OCI-M2 (cell line): Measurements from ENCODE around the gene TXNRD3.
"Not testable (repeated sequence)": the region's sequence is repeated elsewhere in the genome, so short reads cannot be mapped to it uniquely, and the experiment has no call there.

ENCODE experiments used
- DNase-seq: peaks from one replicate; lab custom pipeline; 2025; ENCODE audit not compliant: unreplicated experiment; lab: John Stamatoyannopoulos, UW

The TXNRD3 gene

GRCh38 chr3:126649556-126650092, 5.3 kb downstream of the TXNRD3 start:
- no peak for DNase-seq

DNA sequence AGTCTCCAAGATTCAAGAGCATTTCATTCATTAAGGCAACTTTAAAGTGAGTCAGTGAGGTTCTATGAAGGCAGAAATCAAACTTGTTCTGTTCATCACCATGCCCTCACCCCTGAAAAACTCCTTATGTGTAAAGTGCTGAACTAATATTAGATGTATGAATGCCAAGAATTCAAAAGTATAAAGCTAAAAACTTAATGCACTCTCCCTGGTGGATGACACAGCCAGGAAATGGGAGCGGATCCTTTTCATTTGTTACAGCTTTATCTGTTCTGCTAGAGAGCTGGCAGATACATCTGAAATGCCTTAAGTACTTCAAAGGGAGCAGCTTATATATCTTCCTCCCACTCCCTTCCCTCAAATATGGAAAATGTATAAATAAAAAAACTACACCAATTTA, 8.2 kb downstream of the TXNRD3 start:
- no peak for DNase-seq

GRCh38 chr3:126644615-126645014, 10.3 kb downstream of the TXNRD3 start:
- DNase-seq = no peak

GRCh38 chr3:126638790-126639189, 16.1 kb downstream of the TXNRD3 start:
- DNase-seq = no peak

DNA sequence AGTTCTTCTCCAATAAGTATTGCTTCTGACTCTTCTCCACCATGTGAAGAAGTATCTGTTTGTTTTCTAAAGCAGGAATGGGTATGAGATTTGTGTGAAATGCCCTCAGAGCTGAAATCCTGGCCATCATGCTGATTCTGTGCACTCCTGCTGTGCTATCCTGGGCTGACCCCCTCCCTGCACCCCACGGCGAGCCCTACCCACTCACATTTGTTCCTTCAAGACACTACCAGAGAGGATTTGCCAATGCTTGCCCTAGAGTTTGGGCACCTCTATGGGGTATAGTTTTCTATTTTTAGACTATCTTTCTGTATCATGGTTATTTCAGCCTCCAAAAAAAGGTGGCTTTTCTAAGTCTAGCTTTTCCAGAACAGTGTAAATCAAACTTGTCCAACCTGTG, 18.5 kb downstream of the TXNRD3 start:
- no peak for DNase-seq

DNA sequence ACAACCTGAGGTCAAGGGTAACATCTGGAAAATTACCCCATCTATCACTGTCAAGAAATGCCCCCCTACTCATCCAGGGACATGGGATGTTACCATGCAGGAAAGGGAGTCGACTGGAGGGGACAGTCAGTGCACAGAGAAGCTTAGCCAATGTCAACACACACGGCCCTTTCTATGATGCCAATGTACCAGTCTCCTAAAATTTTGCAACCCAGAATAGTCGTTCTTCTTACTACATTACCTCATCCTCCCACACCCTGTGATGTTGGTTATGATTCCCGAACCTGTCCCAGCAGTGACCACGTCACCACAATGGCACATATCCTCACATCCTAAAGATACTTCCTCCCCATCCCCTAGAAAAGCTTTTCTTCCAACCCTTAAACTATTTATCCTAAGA, 20.1 kb downstream of the TXNRD3 start:
- no peak for DNase-seq

GRCh38 chr3:126630020-126630419, 24.9 kb downstream of the TXNRD3 start:
- no peak for DNase-seq

- DNase-seq = not testable (repeated sequence)
Measured at GRCh38 chr3:126625735-126626134, 29.2 kb downstream of the TXNRD3 start.

DNA sequence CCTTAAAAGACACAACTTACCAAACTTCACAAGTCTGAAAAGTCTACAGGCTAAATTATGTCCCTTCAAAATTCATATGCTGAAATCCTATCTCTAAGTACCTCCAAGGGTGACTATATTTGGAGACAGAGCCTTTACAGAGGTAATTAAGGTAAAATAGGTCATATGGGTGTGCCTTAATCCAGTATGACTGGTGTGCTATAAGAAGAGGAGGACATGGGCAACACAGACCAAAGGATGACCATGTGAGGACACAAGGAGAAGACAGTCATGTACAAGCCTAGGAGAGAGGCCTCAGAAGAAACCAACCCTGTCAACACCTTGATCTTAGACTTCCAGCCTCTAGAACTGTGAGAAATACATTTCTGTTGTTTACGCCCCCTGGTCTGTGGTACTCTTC, 32.2 kb downstream of the TXNRD3 start:
- no peak for DNase-seq

DNA sequence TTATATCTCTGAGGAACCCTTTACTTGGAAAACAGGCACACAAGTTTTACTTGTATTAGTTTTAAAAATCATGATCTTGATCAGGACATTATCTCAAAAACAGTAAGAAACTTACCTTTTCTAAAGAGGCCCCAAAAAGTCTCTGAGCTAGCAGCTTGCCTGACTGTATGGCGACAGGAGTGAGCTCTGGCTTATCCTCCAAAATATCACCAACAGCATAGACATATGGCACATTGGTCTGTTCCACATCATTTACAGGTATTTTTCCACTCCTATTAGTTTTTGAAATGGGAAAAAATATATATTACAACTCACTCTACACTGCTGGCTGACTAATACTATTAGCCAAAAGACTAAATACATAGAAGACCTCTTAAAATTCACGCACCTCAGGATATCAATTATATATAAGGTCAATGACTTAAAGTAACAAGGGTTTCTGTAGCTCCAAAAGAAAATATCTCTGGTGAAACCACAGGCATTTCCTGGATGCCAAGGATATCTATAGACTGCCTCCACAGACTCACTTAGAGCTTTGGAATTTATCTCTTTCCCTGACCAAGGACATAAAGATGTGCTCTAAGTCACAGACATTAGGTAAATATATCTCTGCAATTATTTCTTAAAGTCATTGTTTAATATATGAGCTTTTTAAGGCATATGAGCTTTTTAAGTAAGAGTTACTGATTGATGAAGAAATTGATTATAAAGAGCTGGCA, 33.1 kb downstream of the TXNRD3 start:
- DNase-seq = no peak

- DNase-seq = no peak
Measured at GRCh38 chr3:126621171-126621570, 33.8 kb downstream of the TXNRD3 start.

DNA sequence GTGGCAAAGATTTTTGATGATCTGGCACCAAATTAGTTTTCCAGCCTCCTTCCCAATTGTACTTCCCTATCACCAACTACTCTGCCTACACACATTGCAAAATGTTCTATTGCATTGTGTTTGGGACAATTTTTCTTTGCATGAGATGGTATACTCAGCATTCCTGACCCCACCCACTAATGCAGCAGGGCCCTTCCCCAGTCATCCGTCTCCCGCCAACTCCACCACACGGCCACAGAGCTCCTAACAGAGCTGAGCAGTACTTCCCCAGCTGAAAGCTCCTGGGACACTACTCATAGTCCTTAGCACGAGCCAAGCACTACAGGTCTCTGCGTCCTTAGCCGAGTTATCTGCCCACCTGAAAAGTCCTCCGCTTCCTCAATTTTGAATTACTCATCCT, 34.2 kb downstream of the TXNRD3 start:
- no peak for DNase-seq

GRCh38 chr3:126618760-126619159, 36.2 kb downstream of the TXNRD3 start:
- DNase-seq = no peak

- no peak for DNase-seq
Measured at GRCh38 chr3:126618021-126618420, 36.9 kb downstream of the TXNRD3 start.

DNA sequence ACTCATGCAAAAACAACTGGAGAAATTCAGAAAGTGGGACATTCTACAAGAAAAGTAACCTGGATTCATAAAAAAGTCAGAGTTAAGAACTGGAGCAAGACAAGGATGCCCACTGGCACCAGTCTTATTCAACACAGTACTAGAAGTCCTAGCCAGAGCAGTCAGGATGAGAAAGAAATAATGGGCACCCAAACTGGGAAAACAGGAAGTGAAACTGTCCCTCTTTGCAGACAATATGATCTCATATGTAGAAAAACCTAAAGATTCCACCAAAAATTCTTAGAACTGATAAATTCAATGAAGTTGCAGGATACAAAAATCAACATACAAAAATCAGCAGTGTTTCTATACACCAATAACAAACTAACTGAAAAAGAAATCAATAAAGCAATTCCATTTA, 37.4 kb downstream of the TXNRD3 start:
- DNase-seq = no peak

- DNase-seq = no peak
Measured at GRCh38 chr3:126616931-126617330, 38.0 kb downstream of the TXNRD3 start.

DNA sequence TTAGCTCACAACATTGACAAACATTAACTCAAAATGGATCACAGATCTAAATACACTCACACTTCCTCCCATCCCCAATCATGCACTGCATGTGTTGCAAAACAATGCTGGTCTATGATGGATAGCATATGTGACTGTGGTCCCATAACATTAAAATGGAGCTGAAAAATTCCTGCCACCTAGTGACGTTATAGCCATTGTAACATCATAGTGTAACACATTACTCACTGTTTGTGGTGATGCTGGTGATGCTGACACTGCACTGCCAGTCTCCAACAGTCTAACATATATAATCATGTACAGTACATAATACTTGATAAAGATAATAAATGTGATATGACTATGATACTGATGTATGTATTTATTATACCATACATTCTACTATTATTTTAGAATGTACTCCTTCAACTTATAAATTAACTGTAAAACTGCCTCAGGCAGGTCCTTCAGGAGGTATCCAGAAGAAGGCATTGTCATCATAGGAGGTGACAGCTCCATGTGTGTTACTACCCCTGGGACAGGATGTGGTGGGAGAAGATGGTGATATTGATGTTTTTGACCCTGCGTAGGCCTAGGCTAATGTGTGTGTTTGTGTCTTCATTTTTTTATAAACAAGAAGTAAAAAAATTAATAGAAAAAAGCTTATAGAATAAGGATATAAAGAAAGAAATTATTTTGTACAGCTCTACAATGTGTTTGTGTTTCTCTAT, 41.3 kb downstream of the TXNRD3 start:
- DNase-seq = no peak

DNA sequence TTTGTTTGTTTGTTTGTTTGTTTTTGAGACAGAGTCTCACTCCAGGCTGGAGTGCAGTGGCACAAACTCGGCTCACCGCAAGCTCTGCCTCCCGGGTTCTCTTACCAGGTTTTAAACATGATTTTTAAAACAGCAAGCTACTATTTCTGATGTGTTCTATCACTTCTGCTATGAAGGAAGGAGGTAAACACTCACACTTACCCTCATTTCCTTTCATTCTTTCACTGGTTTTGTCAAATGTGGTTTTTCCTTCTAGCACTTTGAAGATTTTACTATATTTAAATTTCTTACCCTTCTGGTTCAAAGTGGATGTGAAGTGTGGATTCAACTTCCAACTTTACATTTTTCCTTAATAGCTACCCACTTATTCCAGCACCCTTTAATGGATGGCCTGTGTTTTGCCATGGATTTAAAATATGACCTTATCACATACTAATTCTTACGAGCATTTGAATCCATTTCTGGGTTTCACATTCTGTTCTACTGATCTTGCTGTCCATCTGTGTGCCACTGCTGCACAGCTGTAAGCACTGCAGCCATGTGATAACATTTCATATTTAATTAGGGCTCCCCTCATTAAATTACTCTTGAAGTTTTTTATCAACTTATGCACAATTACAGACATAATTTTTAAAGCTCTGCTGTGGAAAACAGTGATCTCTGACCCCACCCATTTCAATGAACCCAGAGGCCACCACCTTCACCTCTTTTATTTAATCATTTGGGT, 42.3 kb downstream of the TXNRD3 start:
- DNase-seq = no peak

DNA sequence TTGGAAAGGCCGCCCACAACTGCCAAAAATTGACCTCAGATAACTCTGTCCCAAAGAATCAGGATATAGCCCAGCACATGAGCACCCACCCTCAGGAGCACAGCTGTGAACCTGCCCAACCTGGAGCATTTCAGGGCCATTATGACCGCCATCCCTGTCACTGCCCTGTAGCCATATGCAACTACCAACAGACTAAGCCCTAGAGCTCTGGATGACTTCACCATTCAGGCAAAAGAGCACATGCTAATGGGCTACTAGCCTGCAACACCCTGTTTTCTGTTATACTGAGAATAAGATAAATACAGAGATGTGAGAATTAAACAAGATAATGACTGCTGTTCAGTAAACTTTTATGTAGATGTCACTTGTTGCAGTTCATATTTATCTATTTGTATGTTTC, 45.0 kb downstream of the TXNRD3 start:
- DNase-seq = no peak

GRCh38 chr3:126607214-126607908, 47.6 kb downstream of the TXNRD3 start:
- no peak for DNase-seq

DNA sequence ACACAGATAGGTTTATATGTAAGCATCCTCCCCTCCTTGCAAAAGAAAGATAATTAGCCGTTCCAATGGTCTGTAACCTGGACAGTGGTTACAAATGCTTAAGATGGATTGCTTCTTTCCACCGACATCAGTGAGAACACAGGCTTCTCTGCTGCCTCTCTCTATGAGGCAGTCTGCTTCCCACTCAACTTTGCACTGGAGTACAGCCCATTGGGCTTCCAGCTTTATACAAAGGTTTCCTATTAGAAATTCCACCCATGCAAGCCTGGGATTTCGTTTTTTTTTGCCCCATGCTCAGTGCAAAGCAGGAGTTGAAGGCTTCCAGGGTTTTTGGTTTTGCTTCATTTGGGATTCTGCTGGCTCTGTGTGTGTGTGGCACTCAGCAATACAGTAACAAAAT, 48.9 kb downstream of the TXNRD3 start:
- DNase-seq = no peak
